Midbrain (tissue), 1 donor: Measurements from ENCODE around the gene FAN1.

Source experiments
- DNase-seq: peaks from one replicate; lab custom pipeline; 2025; lab: John Stamatoyannopoulos, UW

Gene FAN1

GRCh38 chr15:30956216-30957124 lies 52.8 kb downstream of the FAN1 start:
- no peak for DNase-seq

- DNase-seq = no peak
These were observed 54.5 kb downstream of the FAN1 start for GRCh38 chr15:30958219-30958618.

- DNase-seq = no peak
These were observed 58.4 kb downstream of the FAN1 start for GRCh38 chr15:30962079-30962478.

- DNase-seq = no peak
These were observed 58.9 kb downstream of the FAN1 start for GRCh38 chr15:30962659-30963058.

GRCh38 chr15:30963681-30964080 lies 60.0 kb downstream of the FAN1 start:
- DNase-seq = no peak

- DNase-seq = no peak
These were observed 66.0 kb downstream of the FAN1 start for GRCh38 chr15:30969724-30970123.

- DNase-seq = peak; percentile 48
These were observed 69.7 kb downstream of the FAN1 start for GRCh38 chr15:30973379-30973778.

GRCh38 chr15:30974112-30974511 lies 70.4 kb downstream of the FAN1 start:
- DNase-seq = no peak

- no peak for DNase-seq
These were observed 74.6 kb downstream of the FAN1 start for GRCh38 chr15:30978328-30978727.

GRCh38 chr15:30979457-30979856 lies 75.7 kb downstream of the FAN1 start:
- DNase-seq = no peak

GRCh38 chr15:30984118-30984517 lies 80.4 kb downstream of the FAN1 start:
- no peak for DNase-seq

- peak; percentile 82 for DNase-seq
These were observed 80.8 kb downstream of the FAN1 start for GRCh38 chr15:30984542-30984941.

GRCh38 chr15:30985081-30985531 lies 81.4 kb downstream of the FAN1 start:
- no peak for DNase-seq

GRCh38 chr15:30990036-30990435 lies 86.3 kb downstream of the FAN1 start:
- DNase-seq = no peak

GRCh38 chr15:30990446-30991254 lies 86.9 kb downstream of the FAN1 start:
- no peak for DNase-seq

- DNase-seq = peak; percentile 87
These were observed 87.8 kb downstream of the FAN1 start, which contains the start of gene MTMR10 for GRCh38 chr15:30991255-30992235. Gene MTMR10, minus strand, starts transcription at chr15:30991628. Its CDS starts 122 bp downstream, at chr15:30991506.

- no peak for DNase-seq
These were observed 88.6 kb downstream of the FAN1 start for GRCh38 chr15:30992249-30992864.
